Measurements from ENCODE around the gene CEBPE.

CEBPE gene

GRCh38 chr14:23112359-23113178 lies 6.5 kb downstream of the CEBPE start:
- no peak for TF ChIP-seq CTCF (IDR thresholded peaks at IDR 0.05)

- TF ChIP-seq CTCF (IDR thresholded peaks at IDR 0.05) = no peak
These were observed 8.3 kb downstream of the CEBPE start for GRCh38 chr14:23110579-23111365.

- no peak for TF ChIP-seq CTCF (IDR thresholded peaks at IDR 0.05)
These were observed 9.3 kb downstream of the CEBPE start for GRCh38 chr14:23109769-23110168.

GRCh38 chr14:23106747-23107045 lies 12.4 kb downstream of the CEBPE start:
- no peak for TF ChIP-seq CTCF (IDR thresholded peaks at IDR 0.05)

GRCh38 chr14:23105348-23105824 lies 13.7 kb downstream of the CEBPE start:
- no peak for TF ChIP-seq CTCF (IDR thresholded peaks at IDR 0.05)

- no peak for TF ChIP-seq CTCF (IDR thresholded peaks at IDR 0.05)
These were observed 14.3 kb downstream of the CEBPE start, which contains the start of gene CIROP for GRCh38 chr14:23104591-23105347. CIROP (minus strand) TSS chr14:23104989; CDS start chr14:23104920, 69 bp downstream.

GRCh38 chr14:23104070-23104590 lies 14.9 kb downstream of the CEBPE start:
- no peak for TF ChIP-seq CTCF (IDR thresholded peaks at IDR 0.05)
